ACC112 (cell line): ENCODE data around the gene STAB2.

Experiments used
- H2AFZ ChIP-seq: fragments of 200-600 bp; sonication (generic); one replicate; pipeline ENCODE4 v1.6.0; 2017; ENCODE audit warnings: antibody characterized with exemption, low read length; ENCODE audit not compliant: unreplicated experiment
- H3K27ac ChIP-seq: fragments of 200-600 bp; sonication (generic); 2 replicates; pipeline ENCODE4 v1.5.1; 2014; ENCODE audit warnings: low read depth, mild to moderate bottlenecking, antibody characterized with exemption, low read length, moderate library complexity
- H3K27me3 ChIP-seq: fragments of 200-600 bp; sonication (generic); 2 replicates; pipeline ENCODE4 v1.6.1; 2014; ENCODE audit warnings: mild to moderate bottlenecking, antibody characterized with exemption, low read length, moderate library complexity, mixed read lengths; ENCODE audit not compliant: insufficient read depth
- H3K36me3 ChIP-seq: fragments of 200-600 bp; sonication (generic); 2 replicates; pipeline ENCODE4 v1.6.1; 2016; ENCODE audit warnings: mild to moderate bottlenecking, antibody characterized with exemption, low read length, moderate library complexity, mixed read lengths; ENCODE audit not compliant: insufficient read depth
- H3K4me1 ChIP-seq: fragments of 200-600 bp; sonication (generic); one replicate; pipeline ENCODE4 v1.6.1; 2016; ENCODE audit warnings: low read length, mixed read lengths; ENCODE audit not compliant: insufficient read depth, unreplicated experiment, control insufficient read depth
- H3K4me3 ChIP-seq: fragments of 200-600 bp; sonication (generic); 2 replicates; pipeline ENCODE4 v1.5.1; 2014; ENCODE audit warnings: mild to moderate bottlenecking, low read depth, low read length
- H3K79me2 ChIP-seq: fragments of 200-600 bp; sonication (generic); one replicate; pipeline ENCODE4 v1.6.0; 2016; ENCODE audit warnings: low read length; ENCODE audit not compliant: control insufficient read depth, unreplicated experiment, insufficient read depth

STAB2 gene

DNA sequence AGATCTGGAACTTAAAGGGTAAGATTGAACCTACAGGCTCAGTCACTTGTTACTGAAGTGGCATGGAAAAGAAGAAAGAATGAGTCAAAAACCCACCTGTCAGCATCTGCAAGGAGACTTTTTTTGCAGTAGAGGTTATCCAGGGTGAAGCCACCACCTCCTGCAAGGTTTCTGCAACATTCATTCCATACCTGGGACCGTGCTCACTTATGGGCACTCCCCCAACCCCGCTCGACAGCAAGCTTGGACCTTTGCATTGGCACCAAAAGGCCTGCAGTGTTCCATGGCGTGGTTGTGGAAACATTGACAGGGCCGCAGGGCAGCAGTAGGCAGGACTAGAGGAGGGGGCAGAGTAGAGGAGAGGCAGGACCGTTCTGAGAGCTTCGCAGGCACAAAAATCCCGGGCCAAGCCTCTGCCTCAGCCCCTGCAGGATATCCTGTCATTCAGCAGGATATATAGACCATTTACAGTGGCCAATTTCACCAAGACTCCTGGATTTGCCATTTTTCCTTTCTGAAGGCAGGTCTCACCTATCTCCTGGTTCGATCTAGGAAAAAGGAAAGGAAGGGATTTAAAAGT lies at the start of gene STAB2:
STAB2 (plus strand) TSS at position 483 of the 580 bp plus-strand sequence. CDS start 204 bp downstream, outside the sequence.
- Histone ChIP-seq H3K27ac (no peak within 1 kb of the TSS), H2AFZ (no peak within 1 kb of the TSS), H3K4me1 (no peaks in the 10 kb centered on the region), H3K4me3 (no peak within 1 kb of the TSS), H3K79me2 (no peaks in the 10 kb centered on the region), H3K27me3 (peaks cover 63% of the 10 kb centered on the region), H3K36me3 (no peaks in the 10 kb centered on the region)

GRCh38 chr12:103538397-103538796 lies 48.7 kb upstream of the STAB2 start:
- Histone ChIP-seq H3K4me3 (no peak overlapping the region), H3K79me2 (no peaks in the 10 kb centered on the region), H3K4me1 (no peaks in the 10 kb centered on the region), H3K27me3 (0 out of 2 replicates have a peak, but pooled peaks cover under 1% of the 10 kb centered on the region), H3K36me3 (no peaks in the 10 kb centered on the region), H2AFZ (no peak overlapping the region), H3K27ac (no peak overlapping the region)

GRCh38 chr12:103540319-103540718 lies 46.8 kb upstream of the STAB2 start:
- peaks cover 8% of the 10 kb centered on the region; the same call in 1 of the 2 replicates for H3K27me3 ChIP-seq

GRCh38 chr12:103542078-103542477 lies 45.0 kb upstream of the STAB2 start:
- no peaks in the 10 kb centered on the region for H3K4me1 ChIP-seq
- peaks cover 19% of the 10 kb centered on the region for H3K27me3 ChIP-seq
- no peaks in the 10 kb centered on the region for H3K79me2 ChIP-seq
- no peak overlapping the region for H3K27ac ChIP-seq
- H3K4me3 ChIP-seq, result no peak overlapping the region
- no peaks in the 10 kb centered on the region for H3K36me3 ChIP-seq
- no peak overlapping the region for H2AFZ ChIP-seq

More at GRCh38 chr12:103540319-103540718, 46.8 kb upstream of the STAB2 start:
- Histone ChIP-seq H3K36me3 (no peaks in the 10 kb centered on the region), H3K27ac (no peak overlapping the region), H3K79me2 (no peaks in the 10 kb centered on the region), H2AFZ (no peak overlapping the region), H3K4me3 (no peak overlapping the region), H3K4me1 (no peaks in the 10 kb centered on the region)

GRCh38 chr12:103546959-103547358 lies 40.1 kb upstream of the STAB2 start:
- no peaks in the 10 kb centered on the region for H3K36me3 ChIP-seq
- no peaks in the 10 kb centered on the region for H3K79me2 ChIP-seq
- peaks cover 27% of the 10 kb centered on the region for H3K27me3 ChIP-seq
- H3K4me1 ChIP-seq, result no peaks in the 10 kb centered on the region
- H3K4me3 ChIP-seq, result no peak overlapping the region
- H2AFZ ChIP-seq, result no peak overlapping the region
- no peak overlapping the region for H3K27ac ChIP-seq

GRCh38 chr12:103547376-103547775 lies 39.7 kb upstream of the STAB2 start:
- H3K36me3 ChIP-seq, result no peaks in the 10 kb centered on the region
- no peak overlapping the region for H2AFZ ChIP-seq
- no peak overlapping the region for H3K4me3 ChIP-seq
- H3K27me3 ChIP-seq, result peaks cover 29% of the 10 kb centered on the region
- H3K79me2 ChIP-seq, result no peaks in the 10 kb centered on the region
- no peaks in the 10 kb centered on the region for H3K4me1 ChIP-seq
- no peak overlapping the region for H3K27ac ChIP-seq

- H3K79me2 ChIP-seq, result no peaks in the 10 kb centered on the region
- H3K4me3 ChIP-seq, result no peak overlapping the region
- H3K27me3 ChIP-seq, result peaks cover 31% of the 10 kb centered on the region
- H3K4me1 ChIP-seq, result no peaks in the 10 kb centered on the region
- no peak overlapping the region for H2AFZ ChIP-seq
- H3K36me3 ChIP-seq, result no peaks in the 10 kb centered on the region
- H3K27ac ChIP-seq, result no peak overlapping the region
Observed at GRCh38 chr12:103547929-103548328, 39.1 kb upstream of the STAB2 start.

GRCh38 chr12:103548622-103549601 lies 38.2 kb upstream of the STAB2 start:
- no peaks in the 10 kb centered on the region for H3K36me3 ChIP-seq
- no peaks in the 10 kb centered on the region for H3K79me2 ChIP-seq
- no peak overlapping the region for H2AFZ ChIP-seq
- no peaks in the 10 kb centered on the region for H3K4me1 ChIP-seq
- H3K27me3 ChIP-seq, result peaks cover 31% of the 10 kb centered on the region
- H3K4me3 ChIP-seq, result no peak overlapping the region
- no peak overlapping the region for H3K27ac ChIP-seq

GRCh38 chr12:103556890-103557627 lies 30.0 kb upstream of the STAB2 start:
- no peaks in the 10 kb centered on the region for H3K79me2 ChIP-seq
- H3K27me3 ChIP-seq, result peaks cover 10% of the 10 kb centered on the region; the same call in 1 of the 2 replicates
- no peaks in the 10 kb centered on the region for H3K36me3 ChIP-seq
- H3K4me3 ChIP-seq, result no peak overlapping the region
- H3K4me1 ChIP-seq, result peaks cover 22% of the 10 kb centered on the region
- H2AFZ ChIP-seq, result no peak overlapping the region
- no peak overlapping the region for H3K27ac ChIP-seq

DNA sequence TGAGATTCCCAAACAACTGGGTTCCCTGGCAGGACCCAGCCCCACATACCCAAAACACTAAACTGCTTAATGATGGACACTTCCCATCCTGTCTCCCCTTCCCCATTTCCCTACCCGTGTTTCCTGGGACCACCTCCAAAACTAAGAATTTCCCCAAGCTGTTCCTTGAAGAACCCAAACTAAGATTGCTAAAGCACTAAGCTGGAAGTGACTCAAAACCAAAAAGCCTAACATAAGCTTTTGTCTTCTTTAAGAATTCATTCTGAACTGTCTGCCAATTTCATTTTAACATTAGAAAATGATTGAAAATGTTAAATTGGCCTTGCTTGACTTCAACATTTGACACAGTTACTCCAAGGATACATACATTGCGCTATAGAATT lies 29.5 kb upstream of the STAB2 start:
- no peak overlapping the region for H3K27ac ChIP-seq
- peaks cover 22% of the 10 kb centered on the region for H3K4me1 ChIP-seq
- no peak overlapping the region for H3K4me3 ChIP-seq
- H2AFZ ChIP-seq, result no peak overlapping the region
- peaks cover 5% of the 10 kb centered on the region; the same call in 1 of the 2 replicates for H3K27me3 ChIP-seq
- H3K36me3 ChIP-seq, result no peaks in the 10 kb centered on the region
- H3K79me2 ChIP-seq, result no peaks in the 10 kb centered on the region
